M059J (cell line): ENCODE measurements around the gene TTC39B. TPM values are rescaled to one million over a fixed set of nuclear protein-coding genes. Genes with fewer than 3 reads are reported as not detected.

Experiments used
- DNase-seq: peaks from one replicate; pipeline ENCODE4 v3.0.0-alpha.2; 2012; ENCODE audit warnings: low read depth
- total RNA-seq: library from RNA; depleted of rRNA; stranded (reverse); fragments of >200 nt; shearing (Covaris generic); gene quantifications from 2 replicates; pipeline ENCODE4 v1.2.3, GENCODE V29; 2014

TTC39B gene
- total RNA-seq, 1 experiment from 2014 or later, result 7.5 TPM

- no peak for DNase-seq
Measured at GRCh38 chr9:15304632-15305031, 2.4 kb downstream of the TTC39B start.

GRCh38 chr9:15300218-15300617, 6.8 kb downstream of the TTC39B start:
- peak; percentile 26 for DNase-seq

DNA sequence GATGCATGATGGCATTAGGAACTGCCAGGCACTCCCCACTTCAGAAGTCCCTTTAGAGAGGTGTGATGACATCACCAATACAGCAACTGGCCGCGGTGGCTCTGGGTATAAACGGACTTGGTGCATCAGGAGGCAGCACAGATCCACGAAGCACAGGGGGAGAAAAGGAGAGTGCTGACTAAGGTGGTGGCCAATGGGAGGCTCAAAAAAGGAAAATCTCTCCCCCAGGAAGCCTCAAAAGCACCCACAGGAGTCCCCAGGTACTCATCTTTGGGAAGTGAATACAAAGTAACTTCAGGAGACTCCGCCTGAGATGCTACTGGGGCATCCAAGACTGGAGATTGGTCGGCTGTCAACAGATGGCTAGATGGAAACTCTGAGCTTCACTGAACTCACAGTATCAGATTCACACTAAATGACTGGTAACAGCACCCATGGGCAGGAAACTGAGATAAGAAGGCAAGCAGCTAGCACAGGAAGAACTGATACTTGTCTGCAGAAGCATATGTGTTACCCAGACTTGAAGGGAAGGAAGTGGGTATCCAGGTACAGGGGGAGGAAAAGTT, 7.6 kb downstream of the TTC39B start:
- no peak for DNase-seq

DNA sequence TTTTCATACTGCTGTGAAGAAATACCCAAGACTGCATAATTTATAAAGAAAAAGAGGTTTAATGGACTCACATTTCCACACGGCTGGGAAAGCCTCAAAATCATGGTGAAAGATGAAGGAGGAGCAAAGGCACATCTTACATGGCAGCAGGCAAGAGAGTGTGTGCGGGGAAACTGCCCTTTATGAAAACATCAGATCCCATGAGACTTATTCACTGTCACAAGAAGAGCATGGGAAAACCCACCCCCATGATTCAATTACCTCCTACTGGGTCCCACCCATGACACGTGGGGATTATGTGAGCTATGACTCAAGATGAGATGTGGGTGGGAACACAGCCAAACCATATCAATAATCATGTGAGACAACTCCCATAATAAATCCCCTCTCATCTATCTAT, 8.7 kb downstream of the TTC39B start:
- DNase-seq, result no peak

DNA sequence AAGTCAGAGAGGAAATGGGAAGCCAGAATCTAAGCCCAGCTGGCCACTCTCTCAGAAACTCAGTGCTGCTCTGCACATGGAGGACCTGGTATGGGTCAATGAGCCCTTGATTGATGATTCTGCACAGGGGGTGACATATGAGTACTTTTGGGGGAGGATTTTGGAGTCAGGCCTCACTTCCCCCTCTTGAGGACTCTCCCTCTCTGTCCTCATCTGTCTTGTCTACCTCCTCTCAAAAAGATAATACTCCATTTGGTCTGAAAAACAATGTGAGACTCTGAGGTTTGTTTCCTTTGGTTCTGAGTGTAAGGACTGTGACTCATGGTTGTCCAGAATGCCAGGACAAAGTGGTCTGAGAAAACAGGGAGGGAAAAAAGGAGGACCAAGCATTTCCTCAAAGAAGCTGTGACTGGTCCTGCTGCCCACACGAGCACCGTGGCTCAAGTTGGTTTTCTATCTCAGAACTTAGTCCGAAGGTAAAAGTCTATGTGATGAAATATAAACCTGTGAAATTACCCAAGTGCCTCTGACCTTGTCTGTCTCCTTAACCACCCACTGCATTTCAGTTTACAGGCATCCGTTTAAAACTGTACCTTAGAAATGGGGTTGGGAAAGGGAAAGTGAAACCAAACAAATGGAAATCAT, 11.1 kb downstream of the TTC39B start:
- DNase-seq, result peak; percentile 88

- no peak for DNase-seq
Measured at GRCh38 chr9:15294604-15295003, 12.4 kb downstream of the TTC39B start.

- DNase-seq, result no peak
Measured at GRCh38 chr9:15293804-15294316, 13.2 kb downstream of the TTC39B start.

- no peak for DNase-seq
Measured at GRCh38 chr9:15293084-15293483, 13.9 kb downstream of the TTC39B start.

GRCh38 chr9:15289603-15290002, 17.4 kb downstream of the TTC39B start:
- no peak for DNase-seq

DNA sequence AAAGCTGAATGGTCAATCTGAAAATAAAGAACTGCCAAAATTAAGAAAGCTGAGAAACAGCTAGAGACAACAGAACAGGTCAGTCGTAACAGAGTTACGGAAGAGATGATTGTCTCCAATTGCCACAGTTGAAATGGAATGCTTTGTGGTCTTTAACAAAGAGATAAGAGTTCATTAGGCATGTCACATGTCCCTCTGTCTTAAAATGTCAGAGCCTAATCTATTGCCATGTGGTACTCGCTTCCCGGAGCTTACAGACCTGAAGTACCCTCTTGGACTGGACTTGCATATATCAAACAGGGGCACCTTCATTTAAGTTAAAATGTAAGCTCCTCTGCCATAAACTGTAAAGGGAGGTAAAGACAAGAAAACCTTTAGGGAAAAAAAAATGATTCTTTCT, 19.7 kb downstream of the TTC39B start:
- no peak for DNase-seq

- no peak for DNase-seq
Measured at GRCh38 chr9:15286161-15286821, 20.7 kb downstream of the TTC39B start.

GRCh38 chr9:15282567-15283285, 24.3 kb downstream of the TTC39B start:
- DNase-seq, result no peak

- DNase-seq, result no peak
Measured at GRCh38 chr9:15280647-15281046, 26.4 kb downstream of the TTC39B start.

DNA sequence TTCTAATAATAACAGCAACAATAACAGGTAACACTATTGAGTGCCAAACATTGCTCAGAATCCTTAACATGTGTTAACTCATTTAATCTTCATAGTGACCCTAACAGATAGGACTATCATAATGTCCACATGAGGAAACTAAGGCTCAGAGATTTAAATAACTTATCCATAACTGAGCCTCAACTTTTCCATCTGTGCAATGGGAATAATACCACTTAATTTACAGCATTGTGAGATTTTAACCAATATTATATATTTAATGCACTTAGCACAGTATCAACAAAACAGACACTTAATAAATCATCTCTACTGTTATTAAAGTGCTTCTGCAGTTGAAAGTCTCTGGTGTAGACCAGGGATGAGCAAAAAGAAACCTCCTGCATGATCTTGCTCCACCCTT, 28.2 kb downstream of the TTC39B start:
- no peak for DNase-seq

GRCh38 chr9:15278091-15278687, 28.8 kb downstream of the TTC39B start:
- no peak for DNase-seq

- DNase-seq, result peak; percentile 28
Measured at GRCh38 chr9:15277400-15278090, 29.5 kb downstream of the TTC39B start.

DNA sequence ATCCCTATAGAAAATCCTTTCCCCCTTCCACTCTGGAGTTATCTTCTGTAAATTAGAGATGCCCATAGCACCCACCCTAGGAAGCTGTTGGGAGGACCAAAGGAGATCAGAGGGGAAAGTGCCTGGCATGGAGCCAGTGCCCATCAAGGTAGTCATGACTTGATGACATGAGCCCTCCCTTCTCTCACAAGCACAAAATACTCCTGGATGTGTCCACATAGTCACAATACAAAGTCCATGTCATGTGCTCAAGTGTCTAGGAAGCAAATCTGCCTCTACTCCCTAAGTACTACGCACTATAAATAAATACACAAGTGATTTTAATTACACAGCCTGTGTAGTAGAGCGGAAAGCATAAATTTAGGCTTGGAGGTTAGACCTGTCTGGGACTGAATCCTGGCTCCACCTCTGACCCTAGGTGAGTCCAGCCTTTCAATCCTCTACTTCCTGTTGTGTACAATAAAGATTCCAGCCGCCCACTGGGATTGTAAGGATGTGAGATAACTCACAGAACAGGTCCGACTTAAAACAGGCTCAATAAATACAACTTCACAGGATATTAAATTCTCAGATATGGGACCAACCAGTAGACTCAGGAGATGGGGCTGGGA, 30.6 kb downstream of the TTC39B start:
- no peak for DNase-seq

DNA sequence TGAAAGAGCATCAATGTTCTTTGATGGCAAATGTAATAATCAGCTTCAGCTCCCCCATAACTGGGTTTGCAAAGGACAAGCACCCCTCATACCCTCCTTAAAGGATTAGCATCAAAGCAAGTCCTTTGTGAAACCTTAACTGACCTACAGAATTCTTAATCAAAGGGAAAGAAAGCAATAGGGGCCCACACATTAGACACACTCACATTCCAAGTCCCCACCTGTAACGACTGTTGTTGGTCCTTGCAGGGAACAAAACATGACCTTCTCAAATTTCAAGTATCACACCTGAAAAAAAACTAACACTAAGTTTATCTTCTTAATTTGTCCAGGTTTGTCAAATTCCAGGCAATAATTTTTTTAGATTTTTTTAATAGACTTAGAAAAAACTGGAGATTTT, 32.6 kb downstream of the TTC39B start:
- no peak for DNase-seq

- no peak for DNase-seq
Measured at GRCh38 chr9:15272377-15272928, 34.6 kb downstream of the TTC39B start.

DNA sequence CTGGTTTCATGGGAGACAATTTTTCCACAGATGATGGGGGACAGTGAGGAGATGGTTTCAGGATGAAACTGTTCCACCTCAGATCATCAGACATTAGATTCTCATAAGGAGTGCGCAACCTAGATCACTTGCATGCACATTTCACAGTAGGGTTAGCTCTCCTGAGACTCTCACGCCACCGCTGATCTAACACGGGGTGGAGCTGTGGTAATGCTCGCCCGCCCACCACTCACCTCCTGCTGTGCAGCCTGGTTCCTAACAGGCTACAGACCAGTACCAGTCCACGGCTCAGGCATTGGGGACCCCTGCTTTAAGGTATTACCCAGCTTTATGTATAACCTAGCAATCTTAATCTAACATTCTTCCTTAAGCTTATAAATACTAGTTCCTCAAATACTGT, 35.6 kb downstream of the TTC39B start:
- no peak for DNase-seq

DNA sequence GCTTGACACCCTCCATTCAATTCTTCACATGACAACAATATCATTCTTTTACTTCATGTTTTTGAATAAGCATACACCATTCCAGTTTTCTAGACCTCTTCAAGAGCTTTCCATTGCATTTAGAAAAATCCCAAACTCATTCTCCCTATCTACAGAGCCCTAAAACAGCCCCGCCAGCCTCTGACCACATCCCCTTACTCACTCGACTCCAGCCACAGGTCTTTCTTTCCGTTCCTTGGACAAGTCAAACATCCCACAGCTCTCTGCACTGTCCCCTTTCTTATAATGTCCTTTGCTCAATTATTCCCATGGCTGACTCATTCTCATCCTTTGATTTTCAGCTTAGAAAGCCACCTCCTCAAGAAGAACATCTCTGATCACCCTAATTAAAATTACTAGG, 38.2 kb downstream of the TTC39B start:
- DNase-seq, result no peak
